Measurements from ENCODE around the gene CNTN6. TPM values are rescaled to one million over a fixed set of nuclear protein-coding genes. Genes with fewer than 3 reads are reported as not detected.

Gene CNTN6
- total and polyA plus RNA-seq, 2 of the 4 experiments (the other 2 are of a cell fraction) = not detected

GRCh38 chr3:1326546-1326945 is 233.7 kb downstream of the CNTN6 start:
- in situ Hi-C loops (cut with MboI; ENCODE audit: low sequenced_read_pairs) = no loop called here
- no peak overlapping the region for H3K18ac ChIP-seq (ENCODE audit: low read depth, low read length)
- no peaks in the 10 kb centered on the region for H3K4me1 ChIP-seq (ENCODE audit: control insufficient read depth, insufficient read depth, low read length)
- POLR2A ChIA-PET (ENCODE audit: unreplicated experiment) = no interaction called here
- no peaks in the 10 kb centered on the region for H4K20me1 ChIP-seq (ENCODE audit: insufficient read depth, low read length)
- no peak overlapping the region for H2BK5ac ChIP-seq (ENCODE audit: low read depth, low read length, poor library complexity, severe bottlenecking)
- H2BK20ac ChIP-seq (ENCODE audit: low read depth, low read length) = no peak overlapping the region
- intact Hi-C loops (cut with micrococcal nuclease) = no loop called here
- no peaks in the 10 kb centered on the region for H3K36me3 ChIP-seq (ENCODE audit: control insufficient read depth, insufficient read depth, low read length)
- H3K56ac ChIP-seq (ENCODE audit: extremely low read depth, insufficient read depth, low read length) = no peak overlapping the region
- H2AK9ac ChIP-seq (replicated peaks; ENCODE audit: low read depth, low read length, poor library complexity) = no peak overlapping the region
- CTCF ChIA-PET = no interaction called here
- H3K4me3 ChIP-seq (ENCODE audit: insufficient read depth, low read depth, low read length) = no peak overlapping the region
- H3K9ac ChIP-seq (ENCODE audit: low read depth, low read length) = no peak overlapping the region
- no TSS peak for BruUV-seq (replicated peaks)
- no peak overlapping the region for H2BK15ac ChIP-seq (ENCODE audit: low read depth, low read length)
- no peak overlapping the region for H3K23ac ChIP-seq (ENCODE audit: low read depth, low read length)
- H3K27ac ChIP-seq (ENCODE audit: insufficient read depth, low read length) = no peak overlapping the region
- no peaks in the 10 kb centered on the region for H3K27me3 ChIP-seq (ENCODE audit: control insufficient read depth, insufficient read depth, low read length)
- TF ChIP-seq CEBPB (IDR thresholded peaks at IDR 0.05; ENCODE audit: low read depth, low read length) (no peak), MXI1 (IDR thresholded peaks at IDR 0.05; ENCODE audit: borderline replicate concordance, low read depth, low read length) (no peak), NFE2L2 (IDR thresholded peaks at IDR 0.05; ENCODE audit: low read depth, low read length) (no peak), USF2 (IDR thresholded peaks at IDR 0.05; ENCODE audit: low read depth, low read length) (no peak), MAZ (IDR thresholded peaks at IDR 0.05; ENCODE audit: borderline replicate concordance, low read depth, low read length) (no peak), POLR2A (IDR thresholded peaks at IDR 0.05; ENCODE audit: low read depth, low read length) (no peak), RFX5 (IDR thresholded peaks at IDR 0.05; ENCODE audit: low read depth, low read length) (no peak), CTCF (conservative IDR thresholded peaks at IDR 0.05; ENCODE audit: low read depth, low read length) (no peak), FOS (IDR thresholded peaks at IDR 0.05; ENCODE audit: low read depth, low read length) (no peak), CHD1 (IDR thresholded peaks at IDR 0.05; ENCODE audit: low read depth, low read length) (no peak), SMC3 (IDR thresholded peaks at IDR 0.05; ENCODE audit: low read depth, low read length) (no peak), RCOR1 (IDR thresholded peaks at IDR 0.05; ENCODE audit: insufficient replicate concordance, low read length) (no peak), BHLHE40 (IDR thresholded peaks at IDR 0.05; ENCODE audit: low read depth, low read length) (no peak), RAD21 (IDR thresholded peaks at IDR 0.05; ENCODE audit: low read length) (no peak), ELK1 (IDR thresholded peaks at IDR 0.05; ENCODE audit: borderline replicate concordance, low read depth, low read length) (no peak), MAFK (IDR thresholded peaks at IDR 0.05; ENCODE audit: low read depth, low read length) (no peak)
- H3K9me3 ChIP-seq (ENCODE audit: control insufficient read depth, insufficient read depth, low read length) = peaks cover 4% of the 10 kb centered on the region
- no peak overlapping the region for H2BK120ac ChIP-seq (ENCODE audit: low read depth, low read length)
- H3K79me1 ChIP-seq (ENCODE audit: low read depth in 1 of 2, low read length in 2 of 2) = no peaks in the 10 kb centered on the region
- no peak overlapping the region for H4K5ac ChIP-seq (ENCODE audit: low read depth, low read length)
- H3K9me1 ChIP-seq (ENCODE audit: insufficient read depth, low read length) = no peaks in the 10 kb centered on the region
- DNase-seq (no peak), ATAC-seq (ENCODE audit: low read depth) (no peak)
- dilution Hi-C loops (cut with HindIII; ENCODE audit: low sequenced_read_pairs, unreplicated experiment) = no loop called here
- H4K8ac ChIP-seq (ENCODE audit: low read depth in 2 of 2, low read length in 2 of 2) = no peak overlapping the region
- no peak overlapping the region for H3K14ac ChIP-seq (replicated peaks; ENCODE audit: low read depth, low read length)
- H4K91ac ChIP-seq (ENCODE audit: insufficient read depth, low read depth, low read length) = no peak overlapping the region
- no peak overlapping the region for H2AK5ac ChIP-seq (ENCODE audit: low read depth, low read length)
- no peak overlapping the region for H2AFZ ChIP-seq (replicated peaks; ENCODE audit: low read length, poor library complexity)
- no peak overlapping the region for H3K4ac ChIP-seq (ENCODE audit: low read depth, low read length)
- no peak overlapping the region for H3K4me2 ChIP-seq (ENCODE audit: low read depth, low read length)
